ENCODE measurements around the gene KIFC1.
A peak's percentile ranks its signal among the peaks of the same experiment; 100 is the strongest.
"Not testable (repeated sequence)": the region's sequence is repeated elsewhere in the genome, so short reads cannot be mapped to it uniquely, and the experiment has no call there.

KIFC1 gene

DNA sequence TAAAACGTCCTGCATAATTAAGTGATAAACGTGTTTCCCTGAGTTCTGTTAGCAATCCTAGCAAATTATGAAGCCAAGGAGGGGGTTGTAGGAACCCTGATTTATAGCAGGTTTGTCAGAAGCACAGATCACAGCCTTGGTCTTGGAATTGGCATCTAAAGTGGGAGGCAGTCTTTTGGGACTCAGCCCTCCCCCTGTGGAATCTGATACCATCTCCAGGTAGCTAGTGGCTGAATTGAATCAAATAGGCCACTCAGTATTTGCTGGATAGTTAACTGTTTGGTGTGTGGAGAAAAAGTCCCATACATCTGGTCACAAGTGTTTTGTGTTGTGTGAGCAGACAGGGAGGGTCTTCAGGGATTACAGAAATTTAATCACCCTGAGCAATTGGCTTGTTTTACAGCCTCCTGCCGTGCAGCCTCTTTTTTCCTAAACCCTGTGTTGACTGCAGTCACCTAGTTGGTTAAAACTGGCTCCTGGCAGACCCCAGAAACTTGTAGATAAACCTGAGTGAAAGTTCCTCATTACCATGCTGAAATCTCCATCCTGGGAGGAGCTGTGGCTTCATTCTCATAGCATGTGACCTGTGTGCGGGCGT lies 19.0 kb upstream of the KIFC1 start:
- TF ChIP-seq, protein P1, sequence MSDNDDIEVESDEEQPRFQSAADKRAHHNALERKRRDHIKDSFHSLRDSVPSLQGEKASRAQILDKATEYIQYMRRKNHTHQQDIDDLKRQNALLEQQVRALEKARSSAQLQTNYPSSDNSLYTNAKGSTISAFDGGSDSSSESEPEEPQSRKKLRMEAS (IDR thresholded peaks at IDR 0.05; ENCODE audit: low read depth, low read length): no peak
- TF ChIP-seq CTCF (IDR thresholded peaks at IDR 0.05; ENCODE audit: low read depth, low read length): no peak
- no peak for TF ChIP-seq MYC (IDR thresholded peaks at IDR 0.05; ENCODE audit: low read depth, low read length)
- no peak for TF ChIP-seq POLR2A (IDR thresholded peaks at IDR 0.05; ENCODE audit: extremely low read depth, insufficient read length)

DNA sequence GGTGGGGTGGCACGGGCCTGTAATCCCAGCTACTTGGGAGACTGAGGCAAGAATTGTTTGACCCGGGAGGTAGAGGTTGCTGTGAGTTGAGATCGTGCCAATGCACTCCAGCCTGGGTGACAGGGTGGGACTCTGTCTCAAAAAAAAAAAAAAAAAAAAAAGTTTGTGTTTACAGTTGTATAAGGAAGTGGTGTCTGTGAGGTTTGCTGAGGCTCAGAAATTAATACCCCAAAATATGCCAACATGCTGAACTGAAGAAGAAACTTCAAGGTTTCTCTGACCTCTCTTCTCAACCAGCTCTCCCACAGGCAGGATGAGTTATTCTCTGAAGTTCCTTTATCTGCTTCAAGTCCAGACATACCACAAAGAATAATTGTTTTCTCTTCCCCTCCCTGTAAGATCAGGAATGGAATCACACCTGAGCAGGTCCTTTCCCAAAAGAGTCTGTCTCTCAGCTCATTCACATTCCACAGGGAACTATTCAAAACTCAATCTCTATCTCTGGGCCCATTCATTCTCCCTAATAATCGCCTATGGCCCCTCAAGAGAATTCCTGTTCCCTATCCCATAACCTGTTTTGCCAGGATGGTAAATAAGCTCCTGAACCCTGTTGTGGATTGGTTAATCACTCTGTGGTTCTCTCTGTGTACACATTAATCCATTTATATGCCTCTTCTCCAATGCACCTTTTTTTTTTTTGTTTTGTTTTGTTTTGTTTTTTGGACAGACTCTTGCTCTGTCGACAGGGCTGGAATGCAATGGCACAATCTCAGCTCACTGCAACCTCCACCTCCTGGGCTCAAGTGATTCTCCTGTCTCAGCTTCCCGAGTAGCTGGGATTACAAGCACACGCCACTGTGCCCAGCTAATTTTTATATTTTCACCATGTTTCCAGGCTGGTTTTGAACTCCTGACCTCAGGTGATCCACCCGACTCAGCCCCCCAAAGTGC lies 17.4 kb upstream of the KIFC1 start:
- TF ChIP-seq POLR2A (IDR thresholded peaks at IDR 0.05; ENCODE audit: extremely low read depth, insufficient read length): no peak
- DNase-seq (ENCODE audit: low read depth): no peak
- no peak overlapping the region for H3K4me3 ChIP-seq (ENCODE audit: low read depth, low read length)

More for the DNA sequence above, 19.0 kb upstream of the KIFC1 start:
- H3K4me3 ChIP-seq (ENCODE audit: low read depth, low read length): no peak overlapping the region
- DNase-seq (ENCODE audit: low read depth): no peak

- TF ChIP-seq POLR2A (IDR thresholded peaks at IDR 0.05; ENCODE audit: extremely low read depth, insufficient read length) (no peak), CTCF (IDR thresholded peaks at IDR 0.05; ENCODE audit: low read depth, low read length) (no peak), MYC (IDR thresholded peaks at IDR 0.05; ENCODE audit: low read depth, low read length) (no peak)
- TF ChIP-seq, protein P1 (IDR thresholded peaks at IDR 0.05; ENCODE audit: low read depth, low read length): no peak
- peak; percentile 60 for DNase-seq (ENCODE audit: low read depth)
- H3K4me3 ChIP-seq (ENCODE audit: low read depth, low read length): no peak overlapping the region
Observed at GRCh38 chr6:33375143-33375671, 16.4 kb upstream of the KIFC1 start.

GRCh38 chr6:33377171-33377570 lies 14.5 kb upstream of the KIFC1 start:
- H3K4me3 ChIP-seq (ENCODE audit: low read depth, low read length): no peak overlapping the region
- TF ChIP-seq, protein P1 (IDR thresholded peaks at IDR 0.05; ENCODE audit: low read depth, low read length): no peak
- TF ChIP-seq POLR2A (IDR thresholded peaks at IDR 0.05; ENCODE audit: extremely low read depth, insufficient read length): no peak
- TF ChIP-seq CTCF (IDR thresholded peaks at IDR 0.05; ENCODE audit: low read depth, low read length): no peak
- TF ChIP-seq MYC (IDR thresholded peaks at IDR 0.05; ENCODE audit: low read depth, low read length): no peak
- DNase-seq (ENCODE audit: low read depth): no peak

DNA sequence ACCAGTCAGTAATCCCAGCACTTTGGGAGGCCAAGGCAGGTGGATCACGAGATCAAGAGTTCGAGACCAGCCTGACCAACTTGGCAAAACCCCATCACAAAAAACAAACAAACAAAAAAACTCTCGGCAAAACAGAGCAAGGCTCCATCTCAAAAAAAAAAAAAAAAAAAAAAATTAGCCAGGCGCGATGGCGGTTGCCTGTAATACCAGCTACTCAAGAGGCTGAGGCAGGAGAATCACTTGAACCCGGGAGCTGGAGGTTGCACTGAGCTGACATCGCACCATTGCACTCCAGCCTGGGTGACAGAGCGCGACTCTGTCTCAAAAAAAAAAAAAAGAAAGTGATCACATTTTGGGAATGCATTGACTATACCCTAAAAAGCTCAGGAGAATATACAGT lies 12.4 kb upstream of the KIFC1 start:
- not testable (repeated sequence) for H3K4me3 ChIP-seq (ENCODE audit: low read depth, low read length); DNase-seq (ENCODE audit: low read depth)

DNA sequence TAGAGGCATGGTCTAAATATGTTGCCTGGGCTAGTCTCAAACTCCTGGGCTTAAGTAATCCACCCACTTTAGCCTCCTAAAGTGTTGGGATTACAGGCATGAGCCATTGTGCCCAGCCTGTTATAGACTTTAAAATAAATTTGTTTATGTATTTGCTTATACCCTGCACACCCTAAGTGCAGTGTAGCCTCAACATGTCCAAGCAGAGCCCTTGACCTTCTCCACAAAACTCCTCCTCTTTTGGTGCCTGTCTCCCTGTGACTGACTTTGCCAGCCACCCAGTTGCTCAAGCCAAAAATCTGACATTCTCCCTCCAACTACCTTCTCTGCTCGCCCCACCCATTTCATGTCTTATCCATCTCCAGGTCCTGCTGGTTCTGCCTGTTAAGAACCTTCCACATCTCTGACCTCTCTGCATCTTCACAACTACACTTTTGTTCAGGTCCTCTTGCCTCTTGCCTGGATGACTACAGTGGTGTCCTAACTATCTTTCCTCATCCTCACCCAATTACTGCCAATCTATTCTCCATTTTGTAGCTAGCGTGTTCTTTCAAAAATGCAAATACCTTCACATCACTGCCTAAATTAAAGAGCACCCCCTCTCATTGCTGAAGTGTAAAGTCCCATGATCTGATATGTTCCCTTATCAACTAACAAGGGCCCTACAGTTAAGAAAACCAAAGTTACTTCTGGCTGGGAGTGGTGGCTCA lies 11.2 kb upstream of the KIFC1 start:
- TF ChIP-seq CTCF (IDR thresholded peaks at IDR 0.05; ENCODE audit: low read depth, low read length): no peak
- TF ChIP-seq POLR2A (IDR thresholded peaks at IDR 0.05; ENCODE audit: extremely low read depth, insufficient read length): no peak
- TF ChIP-seq, protein P1 (IDR thresholded peaks at IDR 0.05; ENCODE audit: low read depth, low read length): no peak
- no peak for TF ChIP-seq MYC (IDR thresholded peaks at IDR 0.05; ENCODE audit: low read depth, low read length)
- H3K4me3 ChIP-seq (ENCODE audit: low read depth, low read length): no peak overlapping the region
- no peak for DNase-seq (ENCODE audit: low read depth)
